ENCODE results near the gene PIK3AP1. TPM values are rescaled to one million over a fixed set of nuclear protein-coding genes. Genes with fewer than 3 reads are reported as not detected.

The PIK3AP1 gene
- total and polyA plus RNA-seq, 2 of the 13 experiments (the other 11 are each of a cell fraction or from before 2014, with no cell fraction given) = 3.6 to 13.8 TPM

DNA sequence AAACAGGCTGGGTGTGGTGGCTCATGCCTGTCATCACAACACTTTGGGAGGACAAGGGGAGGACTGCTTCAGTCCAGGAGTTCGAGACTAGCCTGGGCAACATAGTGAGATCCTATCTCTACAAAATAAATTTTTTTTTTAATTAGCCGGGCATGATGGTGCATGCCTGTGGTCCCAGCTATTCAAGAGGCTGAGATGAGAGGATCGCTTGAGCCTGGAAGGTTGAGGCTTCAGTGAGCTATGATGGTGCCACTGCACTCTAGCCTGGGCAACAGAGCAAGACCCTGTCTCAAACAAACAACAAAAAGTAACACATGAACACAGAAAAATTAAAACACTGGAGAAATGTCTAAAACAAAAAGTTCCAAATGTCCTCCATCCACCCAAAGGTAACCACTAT, 22.9 kb downstream of the PIK3AP1 start:
- ChIA-PET POLR2A (no interaction called here), CTCF (ENCODE audit: low intra/inter-chr PET ratio, low total read pairs) (no interaction called here)
- Histone ChIP-seq H3K36me3 (replicated peaks in 1 of 2; ENCODE audit: control insufficient read depth in 1 of 2, insufficient read depth in 2 of 2, low read length in 2 of 2) (no peaks in the 10 kb centered on the region), H3K4me3 (replicated peaks in 1 of 3; ENCODE audit: insufficient read depth in 1 of 3, low read depth in 2 of 3, low read length in 3 of 3) (no peak overlapping the region), H3K9ac (ENCODE audit: insufficient read depth, low read depth, low read length) (no peak overlapping the region), H4K20me1 (ENCODE audit: insufficient read depth, low read length) (no peaks in the 10 kb centered on the region), H3K9me3 (ENCODE audit: low read length) (no peaks in the 10 kb centered on the region), H2AFZ (ENCODE audit: low read length) (no peak overlapping the region), H3K79me2 (ENCODE audit: insufficient read depth, low read length) (no peaks in the 10 kb centered on the region), H3K4me1 (ENCODE audit: insufficient read depth, low read length) (no peaks in the 10 kb centered on the region), H3K27ac (ENCODE audit: extremely low read length, insufficient read depth, low read length) (no peak overlapping the region), H3K27me3 (ENCODE audit: control insufficient read depth in 1 of 2, insufficient read depth in 2 of 2, low read length in 2 of 2) (no peaks in the 10 kb centered on the region), H3K4me2 (ENCODE audit: low read depth, low read length) (no peak overlapping the region)
- no peak for FAIRE-seq
- in situ Hi-C loops (cut with HindIII; ENCODE audit: extremely low pct_ligation_motif_present, low pct_unique_long_range_greater_than_20kb) = no loop called here
- no peak for TF ChIP-seq ZNF251 (CRISPR knock-in tag; IDR thresholded peaks at IDR 0.05)
- TF ChIP-seq MEIS2 (CRISPR knock-in tag; IDR thresholded peaks at IDR 0.05) = no peak
- no peak for TF ChIP-seq KAT8 (CRISPR knock-in tag; IDR thresholded peaks at IDR 0.05)
- TF ChIP-seq LCORL (IDR thresholded peaks at IDR 0.05) = no peak
- TF ChIP-seq LCORL (CRISPR knock-in tag; IDR thresholded peaks at IDR 0.05) = no peak
- TF ChIP-seq, protein P1, sequence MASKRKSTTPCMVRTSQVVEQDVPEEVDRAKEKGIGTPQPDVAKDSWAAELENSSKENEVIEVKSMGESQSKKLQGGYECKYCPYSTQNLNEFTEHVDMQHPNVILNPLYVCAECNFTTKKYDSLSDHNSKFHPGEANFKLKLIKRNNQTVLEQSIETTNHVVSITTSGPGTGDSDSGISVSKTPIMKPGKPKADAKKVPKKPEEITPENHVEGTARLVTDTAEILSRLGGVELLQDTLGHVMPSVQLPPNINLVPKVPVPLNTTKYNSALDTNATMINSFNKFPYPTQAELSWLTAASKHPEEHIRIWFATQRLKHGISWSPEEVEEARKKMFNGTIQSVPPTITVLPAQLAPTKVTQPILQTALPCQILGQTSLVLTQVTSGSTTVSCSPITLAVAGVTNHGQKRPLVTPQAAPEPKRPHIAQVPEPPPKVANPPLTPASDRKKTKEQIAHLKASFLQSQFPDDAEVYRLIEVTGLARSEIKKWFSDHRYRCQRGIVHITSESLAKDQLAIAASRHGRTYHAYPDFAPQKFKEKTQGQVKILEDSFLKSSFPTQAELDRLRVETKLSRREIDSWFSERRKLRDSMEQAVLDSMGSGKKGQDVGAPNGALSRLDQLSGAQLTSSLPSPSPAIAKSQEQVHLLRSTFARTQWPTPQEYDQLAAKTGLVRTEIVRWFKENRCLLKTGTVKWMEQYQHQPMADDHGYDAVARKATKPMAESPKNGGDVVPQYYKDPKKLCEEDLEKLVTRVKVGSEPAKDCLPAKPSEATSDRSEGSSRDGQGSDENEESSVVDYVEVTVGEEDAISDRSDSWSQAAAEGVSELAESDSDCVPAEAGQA (IDR thresholded peaks at IDR 0.05; ENCODE audit: low read depth) = no peak
- TF ChIP-seq, protein P1 (CRISPR knock-in tag; IDR thresholded peaks at IDR 0.05; ENCODE audit: borderline replicate concordance) = no peak
- TF ChIP-seq THAP11 (CRISPR knock-in tag; IDR thresholded peaks at IDR 0.05) = no peak
- no peak for TF ChIP-seq SATB2 (CRISPR knock-in tag; IDR thresholded peaks at IDR 0.05)
- TF ChIP-seq, protein P2, sequence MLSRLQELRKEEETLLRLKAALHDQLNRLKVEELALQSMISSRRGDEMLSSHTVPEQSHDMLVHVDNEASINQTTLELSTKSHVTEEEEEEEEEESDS (CRISPR knock-in tag; IDR thresholded peaks at IDR 0.05; ENCODE audit: borderline replicate concordance) = no peak
- TF ChIP-seq ZNF160 (CRISPR knock-in tag; IDR thresholded peaks at IDR 0.05) = no peak
- TF ChIP-seq ONECUT2 (CRISPR knock-in tag; IDR thresholded peaks at IDR 0.05) = no peak
- intact Hi-C loops (cut with micrococcal nuclease; ENCODE audit: unreplicated experiment) = no loop called here
- no TSS peak for BruUV-seq (replicated peaks)
- no peak for DNase-seq (ENCODE audit: low spot score)
- no peak for ATAC-seq
- 91% methylated on average over 3 of the region's 3 CpGs for WGBS (ENCODE audit: low lambda C conversion rate)
